H1 (cell line): ENCODE measurements around the gene FKBP1B. TPM values are rescaled to one million over a fixed set of nuclear protein-coding genes. Genes with fewer than 3 reads are reported as not detected.

Experiments used
- BCL11A ChIP-seq, 2 experiments: IDR thresholded peaks; one replicate each; pipeline ENCODE4 v1.6.1; 2011; ENCODE audit warnings: low read depth in 2 of 2, low read length in 2 of 2, mild to moderate bottlenecking in 2 of 2
- EP300 ChIP-seq, 2 experiments: IDR thresholded peaks; 1 replicate in 1 of 2; 2 replicates in 1 of 2; pipeline ENCODE4 v1.6.1; 2011 to 2012; ENCODE audit warnings: low read depth in 2 of 2, low read length in 2 of 2, mild to moderate bottlenecking in 2 of 2, borderline replicate concordance in 1 of 2, inconsistent platforms in 1 of 2, moderate library complexity in 1 of 2
- JUND ChIP-seq: IDR thresholded peaks from 2 replicates; pipeline ENCODE4 v1.6.1; 2011; ENCODE audit warnings: mild to moderate bottlenecking, improper control_type of control experiment, low read length
- NANOG ChIP-seq: IDR thresholded peaks from 2 replicates; pipeline ENCODE4 v1.6.1; 2011; ENCODE audit warnings: low read length, low read depth, mild to moderate bottlenecking, inconsistent platforms; ENCODE audit not compliant: insufficient read depth, poor library complexity, severe bottlenecking
- RAD21 ChIP-seq, 2 experiments: IDR thresholded peaks in 1 of 2; conservative IDR thresholded peaks in 1 of 2; 2 replicates each; pipeline ENCODE4 v1.6.1; 2011; ENCODE audit warnings: low read depth in 2 of 2, low read length in 2 of 2, improper control_type of control experiment in 1 of 2, inconsistent platforms in 1 of 2, mild to moderate bottlenecking in 1 of 2, moderate library complexity in 1 of 2
- RFX5 ChIP-seq: IDR thresholded peaks from 2 replicates; pipeline ENCODE4 v1.6.1; 2011; ENCODE audit warnings: low read depth, low read length, improper control_type of control experiment, borderline replicate concordance
- RXRA ChIP-seq: IDR thresholded peaks from 2 replicates; pipeline ENCODE4 v1.6.1; 2011; ENCODE audit warnings: low read depth, mild to moderate bottlenecking, low read length, moderate library complexity; ENCODE audit not compliant: insufficient read depth
- SP4 ChIP-seq: IDR thresholded peaks from 2 replicates; pipeline ENCODE4 v1.6.1; 2012; ENCODE audit warnings: low read length, inconsistent platforms
- SRF ChIP-seq: IDR thresholded peaks from 2 replicates; pipeline ENCODE4 v1.6.1; 2011; ENCODE audit warnings: mild to moderate bottlenecking, low read depth, low read length, moderate library complexity
- polyA plus RNA-seq, 7 experiments: library from polyadenylated mRNA; depleted of rRNA in 3 of 7; stranded (reverse) in 5 of 7; unstranded in 2 of 7; fragments of >200 nt in 5 of 7; fragments of 200-250 nt in 2 of 7; gene quantifications; 1 replicate in 5 of 7; 2 replicates in 1 of 7; 4 replicates in 1 of 7; pipeline versions ENCODE4 v1.2.1 to v1.2.3, GENCODE V29; 2011 to 2013; ENCODE audit warnings: missing spikeins in 2 of 7, mixed read lengths in 2 of 7
- total RNA-seq: library from RNA; stranded (reverse); fragmentation: NEBNext Ultra II Directional; extraction: Animal tissue kit (Norgen Biotek cat#: 25700); gene quantifications from 2 replicates; pipeline ENCODE4 v1.2.1, GENCODE V29; 2021
- TF ChIP-seq, protein P1 (sequence below), 3 experiments: IDR thresholded peaks; 1 replicate in 2 of 3; 2 replicates in 1 of 3; pipeline versions ENCODE4 v1.5.1 to v1.6.1; 2011; ENCODE audit warnings: low read length in 3 of 3, mild to moderate bottlenecking in 3 of 3, inconsistent platforms in 2 of 3, low read depth in 1 of 3, moderate library complexity in 1 of 3; ENCODE audit not compliant: insufficient read depth in 1 of 3; ENCODE audit errors: control extremely low read depth in 1 of 3

The FKBP1B gene
- total and polyA plus RNA-seq, 2 of the 8 experiments (the other 6 are each of a cell fraction or from before 2014, with no cell fraction given): 50.8 to 151 TPM

- TF ChIP-seq BCL11A (IDR thresholded peaks at IDR 0.05; ENCODE audit: low read depth in 2 of 2, low read length in 2 of 2) (no peak), SRF (peak; percentile 83), RXRA (no peak), JUND (peak; percentile 82), EP300 (IDR thresholded peaks at IDR 0.05; ENCODE audit: borderline replicate concordance in 1 of 2, low read depth in 2 of 2, low read length in 2 of 2) (peak in 1 of 2 experiments; percentile 85; a peak in 1 of 3 replicates), NANOG (peak; percentile 48), RAD21 (IDR thresholded peaks at IDR 0.05 in 1 of 2, conservative IDR thresholded peaks at IDR 0.05 in 1 of 2; ENCODE audit: low read depth in 2 of 2, low read length in 2 of 2) (peak in 1 of 2 experiments; percentile 17; a peak in 2 of 4 replicates), RFX5 (no peak), SP4 (peak; percentile 95)
- TF ChIP-seq, protein P1, sequence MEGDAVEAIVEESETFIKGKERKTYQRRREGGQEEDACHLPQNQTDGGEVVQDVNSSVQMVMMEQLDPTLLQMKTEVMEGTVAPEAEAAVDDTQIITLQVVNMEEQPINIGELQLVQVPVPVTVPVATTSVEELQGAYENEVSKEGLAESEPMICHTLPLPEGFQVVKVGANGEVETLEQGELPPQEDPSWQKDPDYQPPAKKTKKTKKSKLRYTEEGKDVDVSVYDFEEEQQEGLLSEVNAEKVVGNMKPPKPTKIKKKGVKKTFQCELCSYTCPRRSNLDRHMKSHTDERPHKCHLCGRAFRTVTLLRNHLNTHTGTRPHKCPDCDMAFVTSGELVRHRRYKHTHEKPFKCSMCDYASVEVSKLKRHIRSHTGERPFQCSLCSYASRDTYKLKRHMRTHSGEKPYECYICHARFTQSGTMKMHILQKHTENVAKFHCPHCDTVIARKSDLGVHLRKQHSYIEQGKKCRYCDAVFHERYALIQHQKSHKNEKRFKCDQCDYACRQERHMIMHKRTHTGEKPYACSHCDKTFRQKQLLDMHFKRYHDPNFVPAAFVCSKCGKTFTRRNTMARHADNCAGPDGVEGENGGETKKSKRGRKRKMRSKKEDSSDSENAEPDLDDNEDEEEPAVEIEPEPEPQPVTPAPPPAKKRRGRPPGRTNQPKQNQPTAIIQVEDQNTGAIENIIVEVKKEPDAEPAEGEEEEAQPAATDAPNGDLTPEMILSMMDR (IDR thresholded peaks at IDR 0.05; ENCODE audit: control extremely low read depth in 1 of 3, insufficient read depth in 1 of 3, low read depth in 1 of 3, low read length in 3 of 3): no peak
- TF ChIP-seq, all 59 proteins: peak for 34
Measured at GRCh38 chr2:24075915-24076848, 26.6 kb downstream of the FKBP1B start, which contains the start of gene SF3B6 (continued).
